VCaP (cell line): Measurements from ENCODE around the gene PDE10A.

Source experiments
- H3K27ac ChIP-seq: fragments of 450-650 bp; 2 replicates; pipeline ENCODE4 v1.5.1; 2017
- CTCF ChIP-seq: fragments of 450-650 bp; conservative IDR thresholded peaks from 2 replicates; pipeline ENCODE4 v1.5.1; 2017; ENCODE audit warnings: mild to moderate bottlenecking, moderate library complexity

Gene PDE10A

GRCh38 chr6:165701564-165702354 is 38.7 kb upstream of the PDE10A start:
- H3K27ac ChIP-seq = no peak overlapping the region
- TF ChIP-seq CTCF = no peak

DNA sequence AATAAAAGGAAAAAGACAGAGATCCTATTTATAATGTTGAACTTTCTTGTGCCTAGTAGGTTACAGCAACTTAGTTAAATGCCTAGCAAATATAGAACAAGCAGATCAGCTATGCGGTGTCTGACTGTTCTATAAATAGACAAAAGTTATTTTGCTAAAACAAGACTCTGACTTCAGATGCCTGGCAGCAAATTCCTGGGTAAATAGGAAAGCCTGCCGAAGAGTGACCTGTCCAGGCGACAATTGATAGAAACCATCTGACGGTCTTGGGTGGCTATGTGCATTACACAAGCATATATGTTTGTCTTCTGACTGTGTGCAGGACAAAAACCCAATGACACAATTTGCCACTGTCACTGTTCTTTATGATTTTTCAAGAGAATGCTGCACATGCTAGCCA is 38.0 kb upstream of the PDE10A start:
- no peak overlapping the region for H3K27ac ChIP-seq
- TF ChIP-seq CTCF = no peak

DNA sequence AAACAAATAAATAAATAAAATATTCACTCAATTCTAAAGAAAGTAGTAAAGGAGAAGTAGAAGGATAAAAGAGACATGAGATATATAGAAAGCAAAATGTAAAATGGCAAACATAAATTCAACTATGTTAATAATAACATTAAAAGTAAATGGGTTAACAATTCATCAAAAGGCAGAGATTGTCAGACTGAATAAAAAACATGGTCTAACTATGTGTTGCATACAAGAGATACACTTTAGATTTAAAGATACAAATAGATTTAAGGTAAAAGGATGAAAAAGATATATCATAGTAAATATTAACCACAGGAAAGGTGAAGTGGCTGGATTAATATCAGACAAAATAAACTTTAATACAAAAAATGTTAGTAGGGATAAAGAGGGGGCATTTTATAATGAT is 35.8 kb upstream of the PDE10A start:
- TF ChIP-seq CTCF = no peak
- H3K27ac ChIP-seq = no peak overlapping the region

- H3K27ac ChIP-seq = no peak overlapping the region
- no peak for TF ChIP-seq CTCF
Observed at GRCh38 chr6:165697171-165697570, 34.1 kb upstream of the PDE10A start.

GRCh38 chr6:165695722-165696515 is 32.9 kb upstream of the PDE10A start:
- no peak overlapping the region for H3K27ac ChIP-seq
- TF ChIP-seq CTCF = no peak

DNA sequence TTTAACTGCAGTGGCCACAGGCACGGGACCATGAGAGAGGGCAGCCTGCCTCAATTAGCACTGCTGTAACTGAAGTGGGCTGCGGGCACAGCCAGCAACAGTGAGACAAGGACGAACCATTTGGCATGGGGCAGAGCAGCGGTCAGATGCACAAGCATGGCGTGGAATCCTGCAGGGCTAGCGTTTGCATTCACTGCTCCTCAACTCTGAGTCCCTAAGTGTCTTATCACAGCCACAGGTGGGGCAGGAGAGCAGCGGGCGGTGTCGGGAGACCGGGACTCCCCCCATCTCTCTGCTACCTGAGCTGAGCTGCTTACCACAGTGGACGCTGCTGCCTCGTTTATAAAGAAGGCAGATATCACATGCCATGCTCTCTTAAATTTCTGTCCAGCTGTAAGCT is 31.3 kb upstream of the PDE10A start:
- no peak overlapping the region for H3K27ac ChIP-seq
- no peak for TF ChIP-seq CTCF

- TF ChIP-seq CTCF = no peak
- H3K27ac ChIP-seq = no peak overlapping the region
Observed at GRCh38 chr6:165692106-165692653, 29.1 kb upstream of the PDE10A start.
